ENCODE results near the gene SNCB. TPM values are rescaled to one million over a fixed set of nuclear protein-coding genes. Genes with fewer than 3 reads are reported as not detected.

The SNCB gene
- total and polyA plus RNA-seq, 2 of the 8 experiments (the other 6 are each of a cell fraction or from before 2014, with no cell fraction given) = 4.2 to 5.9 TPM

- no peak overlapping the region for H2BK20ac ChIP-seq (ENCODE audit: low read length)
- no peaks in the 10 kb centered on the region for H3K79me2 ChIP-seq (ENCODE audit: control insufficient read depth in 1 of 2, insufficient read depth in 2 of 2, low read length in 2 of 2)
- 59% methylated on average over 14 of the region's 14 CpGs; no CpG with 5 or more reads in 1 of the 2 experiments for WGBS, 2 experiments (ENCODE audit: extremely low coverage in 1 of 2, insufficient coverage in 1 of 2, insufficient read length in 1 of 2, insufficient replicate concordance in 2 of 2, low coverage in 1 of 2, low lambda C conversion rate in 2 of 2, missing lambda C conversion rate in 1 of 2)
- H3K23me2 ChIP-seq (ENCODE audit: low read depth, low read length) = peaks cover 4% of the 10 kb centered on the region; the same call in 1 of the 2 replicates
- H4K20me1 ChIP-seq (replicated peaks in 1 of 2; ENCODE audit: control insufficient read depth in 1 of 2, insufficient read depth in 2 of 2, low read length in 2 of 2) = peaks cover 0 to 7% of the 10 kb centered on the region in 2 experiments
- no peaks in the 10 kb centered on the region for H3K9me3 ChIP-seq (ENCODE audit: insufficient read depth in 2 of 2, low read depth in 1 of 2, low read length in 1 of 2)
- H3K27ac ChIP-seq (ENCODE audit: low read depth, low read length) = no peak overlapping the region
- no peak overlapping the region for H3K23ac ChIP-seq (ENCODE audit: insufficient read length)
- H2BK15ac ChIP-seq (ENCODE audit: low read length) = peak overlapping the region; percentile 92
- H3K18ac ChIP-seq (ENCODE audit: extremely low read depth, low read length) = no peak overlapping the region
- no peak overlapping the region for H2AK5ac ChIP-seq (ENCODE audit: low read depth, low read length)
- H3K9ac ChIP-seq (replicated peaks in 1 of 4; ENCODE audit: extremely low read depth in 1 of 4, low read depth in 3 of 4, low read length in 3 of 4) = no peak overlapping the region
- H3K4ac ChIP-seq (replicated peaks; ENCODE audit: insufficient read length, low read depth, low read length) = peak overlapping the region; percentile 38
- H2AFZ ChIP-seq (ENCODE audit: low read length) = no peak overlapping the region
- no peak overlapping the region for H4K5ac ChIP-seq (ENCODE audit: insufficient read length, low read depth, low read length)
- H2BK12ac ChIP-seq (ENCODE audit: low read depth, low read length) = no peak overlapping the region
- H3K4me3 ChIP-seq (ENCODE audit: extremely low read depth in 1 of 4, insufficient read depth in 2 of 4, low read depth in 3 of 4, low read length in 4 of 4) = no peak overlapping the region
- no peaks in the 10 kb centered on the region for H3K27me3 ChIP-seq (replicated peaks in 1 of 4; ENCODE audit: control insufficient read depth in 3 of 4, extremely low read depth in 1 of 4, insufficient read depth in 3 of 4, low read length in 3 of 4)
- no peak overlapping the region for H2BK120ac ChIP-seq (replicated peaks; ENCODE audit: low read depth, low read length)
- DNase-seq (ENCODE audit: low read depth in 1 of 2, low spot score in 2 of 2) (peak; percentile 54 to 83), FAIRE-seq (peak; percentile 69)
- peaks cover 0 to 6% (median 0%) of the 10 kb centered on the region in 4 experiments; a peak in 3 of 8 replicates for H3K36me3 ChIP-seq (ENCODE audit: control insufficient read depth in 2 of 4, insufficient read depth in 4 of 4, low read length in 3 of 4)
- peaks cover 0 to 3% (median 2%) of the 10 kb centered on the region in 4 experiments; a peak in 4 of 7 replicates for H3K4me1 ChIP-seq (replicated peaks in 1 of 4; ENCODE audit: control insufficient read depth in 3 of 4, insufficient read depth in 4 of 4, low read length in 3 of 4)
- H3K14ac ChIP-seq (ENCODE audit: insufficient read length) = no peak overlapping the region
- POLR2A ChIA-PET (ENCODE audit: partially characterized antibody) = interaction anchor here (0.8 to 1.4 kb wide), 3 partner anchors 30 to 360 kb away, joined by 3 read pairs; no protein-coding TSS in a partner anchor
- H4K8ac ChIP-seq (ENCODE audit: extremely low read depth, insufficient read depth, low read length) = no peak overlapping the region
- H3K79me1 ChIP-seq (ENCODE audit: low read depth, low read length) = no peaks in the 10 kb centered on the region
- H4K91ac ChIP-seq (replicated peaks; ENCODE audit: insufficient read length, low read length) = no peak overlapping the region
- no peak overlapping the region for H3K56ac ChIP-seq (replicated peaks; ENCODE audit: insufficient read length, low read depth, low read length)
- H3K4me2 ChIP-seq (ENCODE audit: insufficient read depth in 1 of 2, low read depth in 2 of 2, low read length in 2 of 2) = no peak overlapping the region
- CTCF ChIA-PET (ENCODE audit: partially characterized antibody) = interaction anchor here (0.5 to 35.1 kb wide), 51 partner anchors 8 to 1327 kb away, joined by 3 to 859 read pairs (median 5); partner anchors contain the start of genes EIF4E1B, SNCB and TSPAN17
- H2BK5ac ChIP-seq (ENCODE audit: low read depth, low read length) = no peak overlapping the region
- TF ChIP-seq TBP (IDR thresholded peaks at IDR 0.05; ENCODE audit: low read depth, low read length) (0 out of 2 replicates have a peak, but pooled peaks have one; percentile 18), RFX5 (IDR thresholded peaks at IDR 0.05; ENCODE audit: borderline replicate concordance, low read depth, low read length) (0 out of 2 replicates have a peak, but pooled peaks have one; percentile 28), JUND (IDR thresholded peaks at IDR 0.05; ENCODE audit: low read length) (no peak), SUZ12 (IDR thresholded peaks at IDR 0.05; ENCODE audit: low read length) (no peak), CREB1 (IDR thresholded peaks at IDR 0.05) (no peak), RAD21 (IDR thresholded peaks at IDR 0.05 in 1 of 2, conservative IDR thresholded peaks at IDR 0.05 in 1 of 2; ENCODE audit: low read depth in 2 of 2, low read length in 2 of 2) (peak; percentile 93 to 96), CBX5 (IDR thresholded peaks at IDR 0.05; ENCODE audit: low read depth, low read length) (no peak)
- TF ChIP-seq, protein P1, sequence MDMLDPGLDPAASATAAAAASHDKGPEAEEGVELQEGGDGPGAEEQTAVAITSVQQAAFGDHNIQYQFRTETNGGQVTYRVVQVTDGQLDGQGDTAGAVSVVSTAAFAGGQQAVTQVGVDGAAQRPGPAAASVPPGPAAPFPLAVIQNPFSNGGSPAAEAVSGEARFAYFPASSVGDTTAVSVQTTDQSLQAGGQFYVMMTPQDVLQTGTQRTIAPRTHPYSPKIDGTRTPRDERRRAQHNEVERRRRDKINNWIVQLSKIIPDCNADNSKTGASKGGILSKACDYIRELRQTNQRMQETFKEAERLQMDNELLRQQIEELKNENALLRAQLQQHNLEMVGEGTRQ (IDR thresholded peaks at IDR 0.05; ENCODE audit: low read length) = no peak
Observed at GRCh38 chr5:176658007-176658599, 27.8 kb upstream of the SNCB start.
